Right lobe of liver (tissue), 6 donors: Measurements from ENCODE around the gene ZMIZ1. TPM values are rescaled to one million over a fixed set of nuclear protein-coding genes. Genes with fewer than 3 reads are reported as not detected.

ENCODE experiments used
- ATAC-seq, 4 donors: fragments of 200-7000 bp; cut with Tn5 transposase; one replicate each; pipeline ENCODE4 v1.9.1; 2020; ENCODE audit warnings: mild to moderate bottlenecking in 4 of 4, moderate library complexity in 4 of 4
- DNase-seq, 3 donors: peaks; one replicate each; pipeline ENCODE4 v3.0.0-alpha.2; 2020
- H3K27ac ChIP-seq, 3 donors: fragments of 200-600 bp; one replicate each; pipeline ENCODE4 v1.8.0; 2022
- H3K27me3 ChIP-seq, 2 donors: fragments of 200-600 bp; one replicate each; pipeline ENCODE4 v1.8.0; 2022
- H3K36me3 ChIP-seq, 4 donors: fragments of 200-600 bp; sonication (generic) in 1 of 4; one replicate each; pipeline versions ENCODE4 v1.5.1 to v1.8.0; 2017 to 2022; ENCODE audit warnings: control low read depth in 1 of 4
- H3K4me1 ChIP-seq, 4 donors: fragments of 200-600 bp; sonication (generic) in 1 of 4; one replicate each; pipeline versions ENCODE4 v1.5.1 to v1.8.0; 2017 to 2022; ENCODE audit warnings: control low read depth in 1 of 4
- H3K4me3 ChIP-seq, 3 donors: fragments of 200-600 bp; one replicate each; pipeline ENCODE4 v1.8.0; 2022
- H3K9me3 ChIP-seq, 4 donors: fragments of 200-600 bp; sonication (generic) in 1 of 4; one replicate each; pipeline versions ENCODE4 v1.5.1 to v1.8.0; 2017 to 2022; ENCODE audit warnings: control low read depth in 1 of 4
- CTCF ChIP-seq, 4 donors: fragments of 200-600 bp in 3 of 4; fragments of 450-650 bp in 1 of 4; IDR thresholded peaks; one replicate each; pipeline versions ENCODE4 v1.5.1 to v1.8.0; 2016 to 2022; ENCODE audit warnings: antibody characterized with exemption in 4 of 4, mild to moderate bottlenecking in 2 of 4
- POLR2A ChIP-seq: fragments of 450-650 bp; IDR thresholded peaks from one replicate; pipeline ENCODE4 v1.6.1; 2017; ENCODE audit warnings: antibody characterized with exemption, mild to moderate bottlenecking
- WGBS: methylation state at CpG from one replicate; pipeline ENCODE4 v1.1.6; 2018; ENCODE audit warnings: low coverage, low lambda C conversion rate; ENCODE audit not compliant: insufficient coverage; ENCODE audit errors: missing lambda C conversion rate; 5-methylcytosine and 5-hydroxymethylcytosine counted together
- intact Hi-C, 2 donors: fragments of 100-400 bp; cut with DNase I; formaldehyde crosslinking; loops; one replicate each; pipeline versions ENCODE4 v1.11.2 to v1.14.1; 2022
- total RNA-seq, 6 experiments: library from RNA; depleted of rRNA in 2 of 6; stranded (reverse); fragments of >200 nt in 2 of 6; fragmentation: NEBNext Ultra II Directional in 3 of 6; extraction: Animal tissue kit (Norgen Biotek cat#: 25700) in 3 of 6; gene quantifications; one replicate each; pipeline versions ENCODE4 v1.1.0 to v1.2.4, GENCODE V29; 2016 to 2023
- donor health status: DM: no; HTN: yes; CAD: no.
- donor health status: DM: no; HTN: no; CAD: no.
- donor health status: DM: no; HTN: no; CAD: no.
- donor health status: DM: no; HTN: yes; CAD: no.
- donor health status: DM: no; HTN: yes; CAD: no.

Gene ZMIZ1
- total RNA-seq, 6 experiments from 2014 or later = 9.9 to 22.8 (median 12.3) TPM

- Histone ChIP-seq H3K27ac (peak overlapping the region in 1 of 3 donors; percentile 13), H3K4me3 (no peak overlapping the region), H3K27me3 (no peaks in the 10 kb centered on the region), H3K9me3 (no peaks in the 10 kb centered on the region), H3K4me1 (peaks cover 0 to 74% (median 36%) of the 10 kb centered on the region in 4 donors), H3K36me3 (no peaks in the 10 kb centered on the region)
- TF ChIP-seq CTCF (IDR thresholded peaks at IDR 0.05) = no peak
- no peak for TF ChIP-seq POLR2A
- intact Hi-C loops = loop anchor here in 1 of 2 donors (10.0 kb wide), 1 partner anchor 102 kb away; no protein-coding TSS in a partner anchor
- no peak for ATAC-seq
- no peak for DNase-seq
- 64% methylated on average over 3 of the region's 10 CpGs for WGBS
These were observed 23.6 kb downstream of the ZMIZ1 start for GRCh38 chr10:79092292-79092896.

- Histone ChIP-seq H3K4me1 (peaks cover 0 to 73% (median 33%) of the 10 kb centered on the region in 4 donors), H3K4me3 (peak overlapping the region in 1 of 3 donors; percentile 8), H3K36me3 (no peaks in the 10 kb centered on the region), H3K9me3 (no peaks in the 10 kb centered on the region), H3K27ac (peak overlapping the region; percentile 77 to 92 (median 78)), H3K27me3 (no peaks in the 10 kb centered on the region)
- peak; percentile 81 to 90 (median 86) for ATAC-seq
- WGBS = 2% methylated on average over 12 of the region's 24 CpGs
- peak; percentile 17 for TF ChIP-seq POLR2A
- TF ChIP-seq CTCF (IDR thresholded peaks at IDR 0.05) = no peak
- DNase-seq = peak; percentile 82 to 95 (median 92)
- intact Hi-C loops = loop anchor here in 1 of 2 donors (10.0 kb wide), 1 partner anchor 101 kb away; no protein-coding TSS in a partner anchor
These were observed 25.1 kb downstream of the ZMIZ1 start for GRCh38 chr10:79093658-79094411.

GRCh38 chr10:79094412-79095175, 25.8 kb downstream of the ZMIZ1 start:
- Histone ChIP-seq H3K36me3 (no peaks in the 10 kb centered on the region), H3K27ac (peak overlapping the region; percentile 55 to 92 (median 77)), H3K9me3 (no peaks in the 10 kb centered on the region), H3K4me1 (peaks cover 0 to 65% (median 32%) of the 10 kb centered on the region in 4 donors), H3K4me3 (no peak overlapping the region), H3K27me3 (no peaks in the 10 kb centered on the region)
- intact Hi-C loops = loop anchor here in 1 of 2 donors (10.0 kb wide), 1 partner anchor 100 kb away; no protein-coding TSS in a partner anchor
- ATAC-seq (no peak), DNase-seq (no peak)
- WGBS = 66% methylated on average over 9 of the region's 12 CpGs
- TF ChIP-seq CTCF (IDR thresholded peaks at IDR 0.05) (no peak), POLR2A (no peak)

- TF ChIP-seq CTCF (IDR thresholded peaks at IDR 0.05) (no peak), POLR2A (no peak)
- Histone ChIP-seq H3K27ac (peak overlapping the region; percentile 55 to 92 (median 77)), H3K27me3 (no peaks in the 10 kb centered on the region), H3K36me3 (no peaks in the 10 kb centered on the region), H3K9me3 (no peaks in the 10 kb centered on the region), H3K4me3 (no peak overlapping the region), H3K4me1 (peaks cover 0 to 62% (median 32%) of the 10 kb centered on the region in 4 donors)
- DNase-seq (no peak), ATAC-seq (no peak)
- WGBS = 86% methylated on average over 11 of the region's 11 CpGs
- intact Hi-C loops = loop anchor here in 1 of 2 donors (10.0 kb wide), 1 partner anchor 99 kb away; no protein-coding TSS in a partner anchor
These were observed 26.6 kb downstream of the ZMIZ1 start for GRCh38 chr10:79095316-79095715.
